GM12801 (cell line): Measurements from ENCODE around the gene TFAP2C.

Source experiments
- TF ChIP-seq, protein P1 (sequence below): IDR thresholded peaks from one replicate; pipeline ENCODE4 v1.5.1; 2011; ENCODE audit warnings: control low read depth; ENCODE audit not compliant: insufficient read length; ENCODE audit errors: extremely low read depth

TFAP2C gene

DNA sequence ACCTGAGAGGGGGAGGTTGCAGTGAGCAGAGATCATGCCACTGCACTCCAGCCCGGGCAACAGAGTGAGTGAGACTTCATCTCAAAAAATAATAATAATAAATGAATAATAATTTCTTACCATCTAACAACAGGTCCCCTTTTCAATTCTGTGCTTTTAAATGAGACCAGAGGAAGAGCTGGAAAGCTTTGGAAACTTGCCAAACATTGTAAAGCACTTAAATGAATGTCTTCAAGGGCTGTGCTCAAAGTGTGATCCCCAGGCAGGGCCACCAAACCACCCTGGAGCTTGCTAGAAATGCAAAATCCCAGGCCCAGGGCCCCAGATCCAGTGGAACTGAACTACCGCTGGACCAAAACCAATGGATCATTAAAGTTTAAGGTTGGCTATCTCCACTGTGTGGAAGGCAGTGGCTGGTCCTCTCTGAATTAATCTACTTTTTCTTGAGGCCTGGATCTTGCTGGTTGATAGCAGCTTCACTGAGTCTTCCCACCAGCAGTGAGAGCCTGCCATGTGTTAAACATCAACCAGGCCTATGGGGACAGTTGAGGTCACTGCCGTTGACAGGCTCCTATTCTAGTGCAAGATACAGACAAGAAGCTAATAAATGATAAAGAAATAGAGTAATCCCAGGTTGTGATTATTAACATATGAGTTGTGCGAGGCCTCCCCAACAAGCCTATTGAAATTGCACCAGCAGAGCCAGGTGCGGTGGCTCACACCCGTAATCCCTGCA is 23.7 kb upstream of the TFAP2C start:
- TF ChIP-seq, protein P1, sequence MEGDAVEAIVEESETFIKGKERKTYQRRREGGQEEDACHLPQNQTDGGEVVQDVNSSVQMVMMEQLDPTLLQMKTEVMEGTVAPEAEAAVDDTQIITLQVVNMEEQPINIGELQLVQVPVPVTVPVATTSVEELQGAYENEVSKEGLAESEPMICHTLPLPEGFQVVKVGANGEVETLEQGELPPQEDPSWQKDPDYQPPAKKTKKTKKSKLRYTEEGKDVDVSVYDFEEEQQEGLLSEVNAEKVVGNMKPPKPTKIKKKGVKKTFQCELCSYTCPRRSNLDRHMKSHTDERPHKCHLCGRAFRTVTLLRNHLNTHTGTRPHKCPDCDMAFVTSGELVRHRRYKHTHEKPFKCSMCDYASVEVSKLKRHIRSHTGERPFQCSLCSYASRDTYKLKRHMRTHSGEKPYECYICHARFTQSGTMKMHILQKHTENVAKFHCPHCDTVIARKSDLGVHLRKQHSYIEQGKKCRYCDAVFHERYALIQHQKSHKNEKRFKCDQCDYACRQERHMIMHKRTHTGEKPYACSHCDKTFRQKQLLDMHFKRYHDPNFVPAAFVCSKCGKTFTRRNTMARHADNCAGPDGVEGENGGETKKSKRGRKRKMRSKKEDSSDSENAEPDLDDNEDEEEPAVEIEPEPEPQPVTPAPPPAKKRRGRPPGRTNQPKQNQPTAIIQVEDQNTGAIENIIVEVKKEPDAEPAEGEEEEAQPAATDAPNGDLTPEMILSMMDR, result no peak

DNA sequence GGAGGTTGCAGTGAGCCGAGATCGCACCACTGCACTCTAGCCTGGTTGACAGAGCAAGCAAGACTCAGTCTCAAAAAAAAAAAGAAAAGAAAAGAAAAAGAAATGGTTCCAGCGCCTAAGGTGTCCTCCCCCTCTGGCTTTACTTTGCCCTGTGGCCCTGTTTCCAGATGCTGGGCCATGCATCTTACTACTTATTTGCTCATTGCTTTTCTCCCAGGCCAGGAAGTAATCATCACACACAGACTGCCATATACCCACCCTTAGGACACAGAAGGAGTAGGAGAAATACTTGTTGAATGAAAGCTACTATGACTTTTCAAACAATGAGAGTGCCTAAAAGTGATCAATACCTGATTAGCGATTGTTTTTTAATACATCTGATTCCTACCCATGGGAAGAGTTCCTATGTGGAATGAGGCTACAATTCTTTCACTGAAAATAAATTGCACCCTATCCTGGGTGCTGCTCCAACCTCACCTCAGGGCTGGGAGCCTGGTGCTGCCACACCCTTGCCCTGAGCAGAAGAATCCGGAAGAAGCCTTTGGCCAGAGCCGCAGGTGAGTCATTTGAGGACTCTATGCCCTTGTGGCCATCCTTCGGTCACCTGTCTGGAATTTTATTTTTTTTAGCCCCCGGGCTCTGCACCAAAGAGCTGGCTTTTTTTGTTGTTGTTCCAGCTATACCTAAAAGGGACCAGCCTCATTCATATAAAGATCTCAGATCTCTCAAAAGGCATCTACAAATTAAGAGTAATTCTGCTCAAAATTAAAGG is 22.7 kb upstream of the TFAP2C start:
- TF ChIP-seq, protein P1, result no peak

DNA sequence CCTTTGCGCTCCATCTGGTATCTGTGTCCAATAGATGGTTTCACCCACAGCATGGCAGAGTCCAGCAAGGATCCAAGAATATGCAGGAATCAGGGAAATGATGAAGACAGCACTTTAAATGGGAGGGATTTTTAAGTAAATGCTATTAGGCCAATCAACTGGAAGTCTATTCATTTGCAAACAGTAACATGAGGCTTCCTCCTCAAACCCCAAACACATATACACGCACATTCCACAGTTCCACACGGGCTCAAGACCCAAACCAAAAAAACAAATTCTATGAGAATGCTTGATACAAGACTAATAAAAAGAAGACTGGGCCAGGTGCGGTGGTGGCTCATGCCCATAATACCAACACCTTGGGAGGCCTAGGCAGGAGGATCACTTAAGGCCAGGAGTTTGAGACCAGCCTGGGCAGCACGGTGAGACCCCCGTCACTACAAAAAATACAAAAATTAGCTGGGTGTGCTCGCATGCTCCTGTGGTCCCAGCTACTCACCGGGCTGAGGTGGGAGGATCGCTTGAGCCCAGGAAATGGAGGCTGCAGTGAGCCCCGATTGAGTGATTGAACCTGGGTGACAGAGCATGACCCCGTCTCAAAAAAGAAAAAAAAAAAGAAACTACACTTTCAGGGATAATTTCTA is 21.9 kb upstream of the TFAP2C start:
- TF ChIP-seq, protein P1, result no peak

DNA sequence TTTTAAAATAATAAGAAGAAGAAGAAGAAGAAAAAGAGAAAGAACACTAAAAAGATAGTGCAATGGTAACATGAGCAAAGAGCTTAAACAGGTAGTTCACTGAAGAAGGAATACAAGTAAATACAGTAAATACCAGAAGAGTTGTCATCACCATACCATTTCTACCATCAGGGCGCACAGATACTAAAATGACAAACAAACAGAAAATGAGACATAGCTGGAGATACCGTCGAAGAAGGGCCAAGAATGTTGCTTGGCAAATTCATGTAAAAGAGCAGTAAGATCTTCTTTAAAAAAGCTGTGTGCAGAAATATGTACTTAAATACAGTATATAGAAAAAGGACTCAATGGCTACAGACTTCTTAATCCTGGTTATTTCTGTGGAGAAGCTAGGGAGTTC is 20.7 kb upstream of the TFAP2C start:
- TF ChIP-seq, protein P1, result no peak

DNA sequence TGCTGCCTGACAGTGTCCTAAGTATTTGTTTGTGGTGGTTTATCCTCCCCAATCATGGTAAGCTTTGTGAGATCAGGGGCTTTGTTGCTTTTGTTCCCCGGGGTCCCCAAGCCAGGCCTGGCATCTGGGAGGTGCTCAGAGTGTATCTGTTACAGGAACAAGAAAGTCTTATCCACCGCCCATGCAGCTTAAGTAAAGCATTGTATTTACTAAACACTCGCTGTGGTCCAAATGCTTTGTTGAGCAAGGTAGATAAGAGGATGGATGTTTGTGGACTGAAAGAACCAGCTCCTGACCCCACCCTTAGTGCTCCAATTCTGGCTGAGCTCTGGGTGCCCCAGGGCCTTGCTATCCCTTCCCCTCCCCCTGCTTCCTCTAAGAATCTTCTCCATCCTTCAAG is 19.8 kb upstream of the TFAP2C start:
- TF ChIP-seq, protein P1, result no peak

DNA sequence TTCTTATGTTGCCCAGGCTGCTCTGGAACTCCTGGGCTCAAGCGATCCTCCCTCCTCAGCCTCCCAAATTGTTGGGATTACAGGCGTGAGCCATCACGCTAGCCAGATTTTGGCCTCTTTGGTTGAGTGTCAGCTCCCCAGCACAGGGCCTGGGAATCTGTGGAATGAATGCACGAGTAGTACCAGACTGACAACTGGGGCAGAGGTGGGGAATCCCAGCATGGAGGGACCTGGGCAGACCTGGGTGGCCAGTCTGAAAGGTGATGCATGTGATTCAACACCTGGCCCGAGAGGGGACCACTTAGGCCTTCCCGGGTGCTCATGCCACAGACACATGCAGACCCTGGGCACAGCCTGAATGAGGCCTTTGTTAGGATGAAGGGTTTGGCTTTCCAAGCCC is 19.0 kb upstream of the TFAP2C start:
- TF ChIP-seq, protein P1, result no peak

DNA sequence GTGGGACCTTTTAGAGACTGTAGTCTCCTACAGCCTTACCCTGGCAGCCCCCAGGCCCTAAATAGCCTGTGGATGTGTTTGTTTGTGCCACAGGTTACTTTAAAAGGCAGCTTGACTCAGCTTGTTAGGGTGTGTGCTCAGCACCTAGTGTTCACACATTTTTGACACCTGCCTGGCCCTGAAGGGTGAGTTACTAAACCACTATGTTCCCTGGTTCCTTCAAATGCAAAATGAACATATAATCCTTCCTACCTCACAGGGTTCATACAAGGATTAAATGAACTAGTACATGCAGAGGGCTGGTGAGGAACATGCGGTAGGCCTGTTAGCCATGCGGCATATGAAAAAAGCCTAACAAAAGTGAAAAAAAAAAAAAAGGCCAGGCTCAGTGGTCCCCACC is 14.9 kb upstream of the TFAP2C start:
- TF ChIP-seq, protein P1, result no peak
